AG09309 (cell line): ENCODE results near the gene CDT1.

Source experiments
- DNase-seq: peaks from one replicate; pipeline ENCODE4 v3.0.0-alpha.2; 2010; ENCODE audit warnings: low read depth
- H3K4me3 ChIP-seq: 2 replicates; pipeline ENCODE4 v1.5.1; 2011; ENCODE audit warnings: mild to moderate bottlenecking, low read depth, low read length, moderate library complexity; ENCODE audit not compliant: control insufficient read depth
- TF ChIP-seq, protein P1 (sequence below): IDR thresholded peaks from 2 replicates; pipeline ENCODE4 v1.5.1; 2011; ENCODE audit warnings: mild to moderate bottlenecking, low read depth, low read length, inconsistent platforms; ENCODE audit not compliant: insufficient read depth, control insufficient read depth; ENCODE audit errors: missing control alignments

The CDT1 gene

GRCh38 chr16:88779406-88780141 is 24.0 kb upstream of the CDT1 start:
- no peak for DNase-seq
- TF ChIP-seq, protein P1, sequence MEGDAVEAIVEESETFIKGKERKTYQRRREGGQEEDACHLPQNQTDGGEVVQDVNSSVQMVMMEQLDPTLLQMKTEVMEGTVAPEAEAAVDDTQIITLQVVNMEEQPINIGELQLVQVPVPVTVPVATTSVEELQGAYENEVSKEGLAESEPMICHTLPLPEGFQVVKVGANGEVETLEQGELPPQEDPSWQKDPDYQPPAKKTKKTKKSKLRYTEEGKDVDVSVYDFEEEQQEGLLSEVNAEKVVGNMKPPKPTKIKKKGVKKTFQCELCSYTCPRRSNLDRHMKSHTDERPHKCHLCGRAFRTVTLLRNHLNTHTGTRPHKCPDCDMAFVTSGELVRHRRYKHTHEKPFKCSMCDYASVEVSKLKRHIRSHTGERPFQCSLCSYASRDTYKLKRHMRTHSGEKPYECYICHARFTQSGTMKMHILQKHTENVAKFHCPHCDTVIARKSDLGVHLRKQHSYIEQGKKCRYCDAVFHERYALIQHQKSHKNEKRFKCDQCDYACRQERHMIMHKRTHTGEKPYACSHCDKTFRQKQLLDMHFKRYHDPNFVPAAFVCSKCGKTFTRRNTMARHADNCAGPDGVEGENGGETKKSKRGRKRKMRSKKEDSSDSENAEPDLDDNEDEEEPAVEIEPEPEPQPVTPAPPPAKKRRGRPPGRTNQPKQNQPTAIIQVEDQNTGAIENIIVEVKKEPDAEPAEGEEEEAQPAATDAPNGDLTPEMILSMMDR, result no peak

GRCh38 chr16:88780142-88781062 is 23.2 kb upstream of the CDT1 start:
- H3K4me3 ChIP-seq, result no peak overlapping the region
- no peak for DNase-seq

More at GRCh38 chr16:88779406-88780141, 24.0 kb upstream of the CDT1 start:
- no peak overlapping the region for H3K4me3 ChIP-seq

GRCh38 chr16:88781140-88782077 is 22.2 kb upstream of the CDT1 start:
- no peak overlapping the region for H3K4me3 ChIP-seq
- no peak for DNase-seq
- TF ChIP-seq, protein P1, result no peak

More at GRCh38 chr16:88780142-88781062, 23.2 kb upstream of the CDT1 start:
- TF ChIP-seq, protein P1, result no peak

DNA sequence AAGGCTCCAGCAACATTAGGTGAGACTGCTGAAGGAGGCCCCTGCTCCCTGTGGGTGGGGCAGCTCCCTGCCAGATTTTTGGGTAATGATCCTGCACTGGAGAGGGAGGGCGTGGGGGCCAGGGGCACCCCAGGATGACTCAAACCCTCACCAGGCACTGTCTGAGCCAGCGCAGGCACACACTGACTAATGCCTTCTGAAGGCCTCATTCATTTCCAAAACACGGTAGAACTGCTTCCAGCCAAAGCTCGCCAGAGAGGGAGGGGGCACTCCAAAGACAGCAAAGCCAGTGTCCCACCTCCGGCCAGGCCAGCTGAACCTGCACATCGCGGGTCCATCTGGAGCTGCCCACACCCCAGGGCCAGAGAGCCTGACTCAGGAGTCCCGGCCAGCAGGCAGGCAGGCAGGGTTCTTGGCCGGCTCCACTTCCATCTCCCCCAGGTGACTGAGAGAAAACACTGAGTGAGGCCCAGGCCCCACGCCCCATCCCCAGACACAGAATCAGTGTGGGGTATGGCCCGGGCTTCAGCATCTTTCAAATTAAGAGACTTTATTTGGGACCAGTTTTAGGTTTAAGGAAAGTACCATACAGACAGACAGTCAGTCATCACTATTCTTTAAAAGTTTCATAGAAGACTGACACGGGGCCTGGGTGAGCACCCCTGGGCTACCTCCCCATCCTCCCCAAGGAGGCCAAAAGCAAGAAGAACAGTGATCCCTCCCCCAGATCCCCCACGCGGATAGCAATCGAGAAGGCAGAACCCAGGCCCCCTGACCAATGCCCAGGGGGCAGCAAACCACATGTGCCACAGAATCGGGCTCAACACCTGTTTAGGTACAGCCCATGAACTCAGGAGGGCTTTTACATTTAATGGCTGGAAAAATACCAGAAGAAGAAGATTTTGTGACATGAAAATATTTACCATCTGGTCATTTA is 20.9 kb upstream of the CDT1 start:
- TF ChIP-seq, protein P1, result no peak
- H3K4me3 ChIP-seq, result peak overlapping the region; percentile 58
- DNase-seq, result no peak

- peak overlapping the region; percentile 58 for H3K4me3 ChIP-seq
- DNase-seq, result no peak
- TF ChIP-seq, protein P1, result no peak
Observed at GRCh38 chr16:88783391-88784073, 20.1 kb upstream of the CDT1 start.
